Right lobe of liver (tissue), 6 donors: ENCODE data around the gene TRDMT1. TPM values are rescaled to one million over a fixed set of nuclear protein-coding genes. Genes with fewer than 3 reads are reported as not detected.

ENCODE experiments used
- ATAC-seq, 4 donors: fragments of 200-7000 bp; cut with Tn5 transposase; one replicate each; pipeline ENCODE4 v1.9.1; 2020; ENCODE audit warnings: mild to moderate bottlenecking in 4 of 4, moderate library complexity in 4 of 4
- DNase-seq, 3 donors: peaks; one replicate each; pipeline ENCODE4 v3.0.0-alpha.2; 2020
- H3K27ac ChIP-seq, 3 donors: fragments of 200-600 bp; one replicate each; pipeline ENCODE4 v1.8.0; 2022
- H3K27me3 ChIP-seq, 2 donors: fragments of 200-600 bp; one replicate each; pipeline ENCODE4 v1.8.0; 2022
- H3K36me3 ChIP-seq, 4 donors: fragments of 200-600 bp; sonication (generic) in 1 of 4; one replicate each; pipeline versions ENCODE4 v1.5.1 to v1.8.0; 2017 to 2022; ENCODE audit warnings: control low read depth in 1 of 4
- H3K4me1 ChIP-seq, 4 donors: fragments of 200-600 bp; sonication (generic) in 1 of 4; one replicate each; pipeline versions ENCODE4 v1.5.1 to v1.8.0; 2017 to 2022; ENCODE audit warnings: control low read depth in 1 of 4
- H3K4me3 ChIP-seq, 3 donors: fragments of 200-600 bp; one replicate each; pipeline ENCODE4 v1.8.0; 2022
- H3K9me3 ChIP-seq, 4 donors: fragments of 200-600 bp; sonication (generic) in 1 of 4; one replicate each; pipeline versions ENCODE4 v1.5.1 to v1.8.0; 2017 to 2022; ENCODE audit warnings: control low read depth in 1 of 4
- POLR2A ChIP-seq: fragments of 450-650 bp; IDR thresholded peaks from one replicate; pipeline ENCODE4 v1.6.1; 2017; ENCODE audit warnings: antibody characterized with exemption, mild to moderate bottlenecking
- WGBS: methylation state at CpG from one replicate; pipeline ENCODE4 v1.1.6; 2018; ENCODE audit warnings: low coverage, low lambda C conversion rate; ENCODE audit not compliant: insufficient coverage; ENCODE audit errors: missing lambda C conversion rate; 5-methylcytosine and 5-hydroxymethylcytosine counted together
- intact Hi-C, 2 donors: fragments of 100-400 bp; cut with DNase I; formaldehyde crosslinking; loops; one replicate each; pipeline versions ENCODE4 v1.11.2 to v1.14.1; 2022
- long read RNA-seq: library from polyadenylated mRNA; unstranded; transcript quantifications from one replicate; pipeline ENCODE4 v2.0.0, GENCODE V29; 2019
- total RNA-seq, 6 experiments: library from RNA; depleted of rRNA in 2 of 6; stranded (reverse); fragments of >200 nt in 2 of 6; fragmentation: NEBNext Ultra II Directional in 3 of 6; extraction: Animal tissue kit (Norgen Biotek cat#: 25700) in 3 of 6; gene quantifications; one replicate each; pipeline versions ENCODE4 v1.1.0 to v1.2.4, GENCODE V29; 2016 to 2023
- TF ChIP-seq, protein P1 (sequence below), 4 donors: fragments of 200-600 bp in 3 of 4; fragments of 450-650 bp in 1 of 4; IDR thresholded peaks; one replicate each; pipeline versions ENCODE4 v1.5.1 to v1.8.0; 2016 to 2022; ENCODE audit warnings: antibody characterized with exemption in 4 of 4, mild to moderate bottlenecking in 2 of 4
- donor health status: DM: no; HTN: yes; CAD: no.
- donor health status: DM: no; HTN: no; CAD: no.
- donor health status: DM: no; HTN: no; CAD: no.
- donor health status: DM: no; HTN: yes; CAD: no.
- donor health status: DM: no; HTN: yes; CAD: no.

TRDMT1 gene
- 1 to 10 TPM in 5 of 6 experiments, under 1 TPM in 1; 0.79 to 2.9 (median 1.6) TPM for total RNA-seq
- long read RNA-seq, result 0 reads

- Histone ChIP-seq H3K4me3 (peak within 1 kb of the TSS; percentile 60 to 77 (median 64)), H3K9me3 (no peaks in the 10 kb centered on the region), H3K27me3 (no peaks in the 10 kb centered on the region), H3K4me1 (no peaks in the 10 kb centered on the region), H3K36me3 (no peaks in the 10 kb centered on the region), H3K27ac (peak within 1 kb of the TSS; percentile 74 to 91 (median 79))
- peak; percentile 88 to 90 (median 89) for DNase-seq
- WGBS, result 2% methylated on average over 23 of the region's 60 CpGs
- peak; percentile 99 to 100 (median 100) for ATAC-seq
- peak; percentile 43 for TF ChIP-seq POLR2A
- TF ChIP-seq, protein P1, sequence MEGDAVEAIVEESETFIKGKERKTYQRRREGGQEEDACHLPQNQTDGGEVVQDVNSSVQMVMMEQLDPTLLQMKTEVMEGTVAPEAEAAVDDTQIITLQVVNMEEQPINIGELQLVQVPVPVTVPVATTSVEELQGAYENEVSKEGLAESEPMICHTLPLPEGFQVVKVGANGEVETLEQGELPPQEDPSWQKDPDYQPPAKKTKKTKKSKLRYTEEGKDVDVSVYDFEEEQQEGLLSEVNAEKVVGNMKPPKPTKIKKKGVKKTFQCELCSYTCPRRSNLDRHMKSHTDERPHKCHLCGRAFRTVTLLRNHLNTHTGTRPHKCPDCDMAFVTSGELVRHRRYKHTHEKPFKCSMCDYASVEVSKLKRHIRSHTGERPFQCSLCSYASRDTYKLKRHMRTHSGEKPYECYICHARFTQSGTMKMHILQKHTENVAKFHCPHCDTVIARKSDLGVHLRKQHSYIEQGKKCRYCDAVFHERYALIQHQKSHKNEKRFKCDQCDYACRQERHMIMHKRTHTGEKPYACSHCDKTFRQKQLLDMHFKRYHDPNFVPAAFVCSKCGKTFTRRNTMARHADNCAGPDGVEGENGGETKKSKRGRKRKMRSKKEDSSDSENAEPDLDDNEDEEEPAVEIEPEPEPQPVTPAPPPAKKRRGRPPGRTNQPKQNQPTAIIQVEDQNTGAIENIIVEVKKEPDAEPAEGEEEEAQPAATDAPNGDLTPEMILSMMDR (IDR thresholded peaks at IDR 0.05), result peak in 1 of 4 donors; percentile 20
- intact Hi-C loops, result no loop called here
Measured at GRCh38 chr10:17200912-17201793, at the start of gene TRDMT1. Gene TRDMT1, minus strand, starts transcription at chr10:17201672. Its CDS starts 38 bp downstream, at chr10:17201634.

DNA sequence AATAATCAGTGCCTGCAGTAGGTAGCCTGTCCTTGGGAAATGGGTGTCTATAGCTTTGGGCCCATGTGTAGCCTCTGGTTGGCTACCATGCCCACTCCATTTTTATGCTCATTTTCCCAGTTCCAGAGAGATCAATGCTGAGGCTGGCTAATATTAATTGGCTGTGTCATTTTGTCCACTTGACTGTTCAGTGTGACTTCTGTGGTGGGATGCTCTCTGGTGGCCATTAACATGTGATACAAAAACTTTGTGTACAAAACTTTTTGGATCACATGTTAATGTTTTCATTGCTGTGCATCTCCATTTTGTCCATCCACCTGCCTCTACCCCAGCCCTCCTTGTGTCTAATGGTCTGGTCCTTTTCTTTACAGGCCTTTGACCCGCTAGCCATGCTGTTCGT lies 49.3 kb upstream of the TRDMT1 start:
- intact Hi-C loops, result loop anchor here in 1 of 2 donors (5.0 kb wide), 1 partner anchor 408 kb away; no protein-coding TSS in a partner anchor
- TF ChIP-seq, protein P1 (IDR thresholded peaks at IDR 0.05), result peak in 1 of 4 donors; percentile 13
- TF ChIP-seq POLR2A, result no peak
- Histone ChIP-seq H3K27me3 (no peaks in the 10 kb centered on the region), H3K9me3 (no peaks in the 10 kb centered on the region), H3K27ac (no peak overlapping the region), H3K4me1 (no peaks in the 10 kb centered on the region), H3K36me3 (no peaks in the 10 kb centered on the region), H3K4me3 (no peak overlapping the region)
- DNase-seq (no peak), ATAC-seq (no peak)
- 90% methylated on average over 2 of the region's 2 CpGs for WGBS

DNA sequence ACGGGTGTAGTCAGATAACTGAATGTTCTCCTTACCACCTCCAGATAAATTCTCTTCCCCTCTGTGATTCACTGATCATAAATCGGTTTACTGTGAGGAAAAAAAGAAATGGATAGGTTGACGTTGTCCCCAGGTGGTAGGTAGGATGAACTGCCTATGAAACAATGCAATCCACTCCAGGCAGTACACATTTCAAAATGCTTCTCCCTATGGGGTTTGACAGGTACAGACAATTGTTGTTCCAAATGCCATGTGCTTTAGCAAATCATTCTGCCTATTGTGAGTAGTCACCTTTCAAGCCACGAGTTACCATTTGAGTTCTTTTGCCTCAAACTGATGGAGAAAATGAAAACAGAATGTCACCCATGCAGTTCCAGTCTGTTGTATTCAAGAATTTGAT lies 48.3 kb upstream of the TRDMT1 start:
- TF ChIP-seq POLR2A, result no peak
- TF ChIP-seq, protein P1 (IDR thresholded peaks at IDR 0.05), result no peak
- Histone ChIP-seq H3K27ac (no peak overlapping the region), H3K9me3 (no peaks in the 10 kb centered on the region), H3K4me3 (no peak overlapping the region), H3K27me3 (no peaks in the 10 kb centered on the region), H3K4me1 (no peaks in the 10 kb centered on the region), H3K36me3 (no peaks in the 10 kb centered on the region)
- ATAC-seq, result no peak
- intact Hi-C loops, result loop anchor here in 1 of 2 donors (5.0 kb wide), 1 partner anchor 408 kb away; no protein-coding TSS in a partner anchor
- DNase-seq, result no peak
- WGBS, result 44% methylated on average over 4 of the region's 4 CpGs

GRCh38 chr10:17248964-17249363 lies 47.5 kb upstream of the TRDMT1 start:
- TF ChIP-seq, protein P1 (IDR thresholded peaks at IDR 0.05), result no peak
- no peak for TF ChIP-seq POLR2A
- no peaks in the 10 kb centered on the region for H3K4me1 ChIP-seq
- H3K36me3 ChIP-seq, result no peaks in the 10 kb centered on the region
- H3K9me3 ChIP-seq, result no peaks in the 10 kb centered on the region
- WGBS, result 40% methylated on average over 1 of the region's 1 CpG
- H3K4me3 ChIP-seq, result no peak overlapping the region
- DNase-seq (no peak), ATAC-seq (no peak)
- H3K27ac ChIP-seq, result no peak overlapping the region
- intact Hi-C loops, result no loop called here
- H3K27me3 ChIP-seq, result no peaks in the 10 kb centered on the region
